H1 (cell line): ENCODE measurements around the gene CENPM. TPM values are rescaled to one million over a fixed set of nuclear protein-coding genes. Genes with fewer than 3 reads are reported as not detected.

Source experiments
- CTCF ChIA-PET: fragments of 300-600 bp; sonication (Branson Sonifier 250); formaldehyde crosslinking; loops from one replicate; lab custom pipeline; 2021; ENCODE audit not compliant: partially characterized antibody; lab: Charles Lee
- POLR2A ChIA-PET: fragments of 300-600 bp; sonication (Branson Sonifier 250); formaldehyde crosslinking; loops from one replicate; lab custom pipeline; 2021; ENCODE audit warnings: inconsistent platforms; ENCODE audit not compliant: partially characterized antibody; lab: Charles Lee
- DNase-seq, 2 experiments: peaks; one replicate each; pipeline versions ENCODE4 v3.0.0 to v3.0.0-alpha.2; 2010 to 2022; ENCODE audit warnings: low spot score in 2 of 2, low read depth in 1 of 2, mixed read lengths in 1 of 2
- FAIRE-seq: peaks from 2 replicates; lab custom pipeline; 2011; peaks lifted over from hg19 to GRCh38; lab: Jason Lieb, UNC
- H2AFZ ChIP-seq: 2 replicates; pipeline ENCODE4 v1.8.1; 2012; ENCODE audit warnings: low read length, inconsistent platforms
- H2AK5ac ChIP-seq: 2 replicates; pipeline ENCODE4 v1.6.1; 2013; ENCODE audit warnings: low read depth, low read length
- H2BK120ac ChIP-seq: replicated peaks from 2 replicates; pipeline ENCODE3; 2013; ENCODE audit warnings: low read depth, low read length, inconsistent platforms
- H2BK12ac ChIP-seq: 2 replicates; pipeline ENCODE4 v1.6.1; 2013; ENCODE audit warnings: low read depth, low read length
- H2BK15ac ChIP-seq: 2 replicates; pipeline ENCODE4 v1.6.1; 2013; ENCODE audit warnings: low read length
- H2BK20ac ChIP-seq: 2 replicates; pipeline ENCODE4 v1.6.1; 2013; ENCODE audit warnings: low read length
- H2BK5ac ChIP-seq: 2 replicates; pipeline ENCODE4 v1.6.1; 2013; ENCODE audit warnings: low read depth, low read length
- H3K14ac ChIP-seq: 2 replicates; pipeline ENCODE4 v1.6.1; 2013; ENCODE audit warnings: inconsistent platforms; ENCODE audit not compliant: insufficient read length
- H3K18ac ChIP-seq: 2 replicates; pipeline ENCODE4 v1.6.1; 2013; ENCODE audit warnings: low read length; ENCODE audit errors: extremely low read depth
- H3K23ac ChIP-seq: 2 replicates; pipeline ENCODE4 v1.6.1; 2013; ENCODE audit warnings: inconsistent platforms; ENCODE audit not compliant: insufficient read length
- H3K23me2 ChIP-seq: 2 replicates; pipeline ENCODE4 v1.6.1; 2013; ENCODE audit warnings: low read depth, low read length
- H3K27ac ChIP-seq: 2 replicates; pipeline ENCODE4 v1.6.1; 2011; ENCODE audit warnings: low read depth, low read length, inconsistent platforms
- H3K27me3 ChIP-seq, 4 experiments: replicated peaks in 1 of 4; 1 replicate in 1 of 4; 2 replicates in 3 of 4; pipeline versions ENCODE4 v1.6.1 to v1.8.1; 2011 to 2013; ENCODE audit warnings: low read length in 3 of 4, mild to moderate bottlenecking in 3 of 4, inconsistent platforms in 2 of 4, mixed read lengths in 2 of 4, moderate library complexity in 1 of 4; ENCODE audit not compliant: control insufficient read depth in 3 of 4, insufficient read depth in 3 of 4; ENCODE audit errors: extremely low read depth in 1 of 4
- H3K36me3 ChIP-seq, 4 experiments: 2 replicates each; pipeline versions ENCODE4 v1.6.1 to v1.8.1; 2011 to 2013; ENCODE audit warnings: mild to moderate bottlenecking in 4 of 4, low read length in 3 of 4, moderate library complexity in 2 of 4, control low read depth in 1 of 4, inconsistent platforms in 1 of 4; ENCODE audit not compliant: insufficient read depth in 4 of 4, control insufficient read depth in 2 of 4
- H3K4ac ChIP-seq: replicated peaks from 2 replicates; pipeline ENCODE3; 2013; ENCODE audit warnings: low read length, low read depth, mixed read lengths, inconsistent platforms; ENCODE audit not compliant: insufficient read length
- H3K4me1 ChIP-seq, 4 experiments: replicated peaks in 1 of 4; 1 replicate in 1 of 4; 2 replicates in 3 of 4; pipeline versions ENCODE4 v1.6.1 to v1.8.1; 2011 to 2013; ENCODE audit warnings: low read length in 3 of 4, inconsistent platforms in 2 of 4, mixed read lengths in 1 of 4; ENCODE audit not compliant: insufficient read depth in 4 of 4, control insufficient read depth in 3 of 4
- H3K4me2 ChIP-seq, 2 experiments: 2 replicates each; pipeline versions ENCODE4 v1.6.1 to v1.8.1; 2011 to 2013; ENCODE audit warnings: low read depth in 2 of 2, low read length in 2 of 2, control low read depth in 1 of 2, inconsistent platforms in 1 of 2, mild to moderate bottlenecking in 1 of 2; ENCODE audit not compliant: insufficient read depth in 1 of 2
- H3K4me3 ChIP-seq, 4 experiments: fragments of 200-600, 300-600 bp in 1 of 4; sonication (generic), shearing (Covaris generic), sonication (Bioruptor Twin) in 1 of 4; 2 replicates each; pipeline versions ENCODE4 v1.5.1 to v1.8.1; 2011 to 2016; ENCODE audit warnings: low read length in 4 of 4, low read depth in 3 of 4, control low read depth in 2 of 4, inconsistent platforms in 2 of 4, mild to moderate bottlenecking in 2 of 4, mixed read lengths in 1 of 4, moderate library complexity in 1 of 4; ENCODE audit not compliant: insufficient read depth in 2 of 4; ENCODE audit errors: extremely low read depth in 1 of 4
- H3K56ac ChIP-seq: replicated peaks from 2 replicates; pipeline ENCODE3; 2013; ENCODE audit warnings: low read depth, mild to moderate bottlenecking, mixed read lengths, low read length, inconsistent platforms; ENCODE audit not compliant: insufficient read length
- H3K79me1 ChIP-seq: 2 replicates; pipeline ENCODE4 v1.6.1; 2013; ENCODE audit warnings: low read depth, low read length, control low read depth
- H3K79me2 ChIP-seq, 2 experiments: 2 replicates each; pipeline versions ENCODE4 v1.6.1 to v1.8.1; 2012 to 2013; ENCODE audit warnings: low read length in 2 of 2, mild to moderate bottlenecking in 2 of 2, inconsistent platforms in 1 of 2; ENCODE audit not compliant: insufficient read depth in 2 of 2, control insufficient read depth in 1 of 2
- H3K9ac ChIP-seq, 4 experiments: replicated peaks in 1 of 4; 1 replicate in 1 of 4; 2 replicates in 3 of 4; pipeline versions ENCODE4 v1.6.1 to v1.8.1; 2011 to 2013; ENCODE audit warnings: low read depth in 3 of 4, low read length in 3 of 4, control low read depth in 2 of 4, mild to moderate bottlenecking in 2 of 4, moderate library complexity in 2 of 4, inconsistent platforms in 1 of 4; ENCODE audit errors: extremely low read depth in 1 of 4
- H3K9me3 ChIP-seq, 2 experiments: 2 replicates each; pipeline versions ENCODE4 v1.6.1 to v1.8.1; 2012 to 2013; ENCODE audit warnings: mild to moderate bottlenecking in 2 of 2, moderate library complexity in 2 of 2, control low read depth in 1 of 2, inconsistent platforms in 1 of 2, low read depth in 1 of 2, low read length in 1 of 2, mixed read lengths in 1 of 2; ENCODE audit not compliant: insufficient read depth in 2 of 2
- H4K20me1 ChIP-seq, 2 experiments: replicated peaks in 1 of 2; 2 replicates each; pipeline versions ENCODE3 to v1.8.1; 2011 to 2013; ENCODE audit warnings: inconsistent platforms in 2 of 2, low read length in 2 of 2, mild to moderate bottlenecking in 1 of 2; ENCODE audit not compliant: insufficient read depth in 2 of 2, control insufficient read depth in 1 of 2
- H4K5ac ChIP-seq: 2 replicates; pipeline ENCODE4 v1.6.1; 2013; ENCODE audit warnings: low read length, low read depth, mixed read lengths, inconsistent platforms; ENCODE audit not compliant: insufficient read length
- H4K8ac ChIP-seq: 2 replicates; pipeline ENCODE4 v1.8.0; 2013; ENCODE audit warnings: mild to moderate bottlenecking, moderate library complexity, low read length, inconsistent platforms; ENCODE audit not compliant: insufficient read depth; ENCODE audit errors: extremely low read depth
- H4K91ac ChIP-seq: replicated peaks from 2 replicates; pipeline ENCODE3; 2013; ENCODE audit warnings: low read length, mixed read lengths, inconsistent platforms; ENCODE audit not compliant: insufficient read length
- ATF2 ChIP-seq: IDR thresholded peaks from 2 replicates; pipeline ENCODE4 v1.6.1; 2012; ENCODE audit warnings: low read length, inconsistent platforms
- BCL11A ChIP-seq, 2 experiments: IDR thresholded peaks; one replicate each; pipeline ENCODE4 v1.6.1; 2011; ENCODE audit warnings: low read depth in 2 of 2, low read length in 2 of 2, mild to moderate bottlenecking in 2 of 2
- CHD1 ChIP-seq: IDR thresholded peaks from 2 replicates; pipeline ENCODE4 v1.6.1; 2012; ENCODE audit warnings: low read depth, low read length, improper control_type of control experiment
- JUN ChIP-seq: IDR thresholded peaks from 2 replicates; pipeline ENCODE4 v1.6.1; 2011; ENCODE audit warnings: low read depth, mild to moderate bottlenecking, improper control_type of control experiment, low read length
- JUND ChIP-seq: IDR thresholded peaks from 2 replicates; pipeline ENCODE4 v1.6.1; 2011; ENCODE audit warnings: mild to moderate bottlenecking, improper control_type of control experiment, low read length
- RXRA ChIP-seq: IDR thresholded peaks from 2 replicates; pipeline ENCODE4 v1.6.1; 2011; ENCODE audit warnings: low read depth, mild to moderate bottlenecking, low read length, moderate library complexity; ENCODE audit not compliant: insufficient read depth
- SIX5 ChIP-seq: IDR thresholded peaks from 2 replicates; pipeline ENCODE4 v1.6.1; 2011; ENCODE audit warnings: mild to moderate bottlenecking, low read depth, low read length
- TAF7 ChIP-seq: optimal IDR thresholded peaks from 2 replicates; pipeline ENCODE3; 2011; ENCODE audit warnings: low read depth, mild to moderate bottlenecking, inconsistent platforms, low read length, moderate library complexity, borderline replicate concordance
- WGBS, 2 experiments: shearing (Covaris generic) in 1 of 2; methylation state at CpG; one replicate each; pipeline versions ENCODE4 v1.1.6 to v1.1.7; 2013 to 2015; ENCODE audit warnings: low lambda C conversion rate in 2 of 2, mixed read lengths in 2 of 2, inconsistent platforms in 1 of 2, low coverage in 1 of 2, missing lambda C conversion rate in 1 of 2; ENCODE audit not compliant: insufficient replicate concordance in 2 of 2, insufficient coverage in 1 of 2, insufficient read length in 1 of 2; ENCODE audit errors: extremely low coverage in 1 of 2, missing lambda C conversion rate in 1 of 2; 5-methylcytosine and 5-hydroxymethylcytosine counted together
- polyA plus RNA-seq, 7 experiments: library from polyadenylated mRNA; depleted of rRNA in 3 of 7; stranded (reverse) in 5 of 7; unstranded in 2 of 7; fragments of >200 nt in 5 of 7; fragments of 200-250 nt in 2 of 7; gene quantifications; 1 replicate in 5 of 7; 2 replicates in 1 of 7; 4 replicates in 1 of 7; pipeline versions ENCODE4 v1.2.1 to v1.2.3, GENCODE V29; 2011 to 2013; ENCODE audit warnings: missing spikeins in 2 of 7, mixed read lengths in 2 of 7
- total RNA-seq: library from RNA; stranded (reverse); fragmentation: NEBNext Ultra II Directional; extraction: Animal tissue kit (Norgen Biotek cat#: 25700); gene quantifications from 2 replicates; pipeline ENCODE4 v1.2.1, GENCODE V29; 2021

The CENPM gene
- total and polyA plus RNA-seq, 2 of the 8 experiments (the other 6 are each of a cell fraction or from before 2014, with no cell fraction given) = 32.0 to 80.4 TPM

GRCh38 chr22:41964112-41964491 is 17.1 kb upstream of the CENPM start:
- DNase-seq (no peak), FAIRE-seq (no peak)
- Histone ChIP-seq H2BK12ac (no peak overlapping the region), H3K79me2 (no peaks in the 10 kb centered on the region), H3K14ac (no peak overlapping the region), H3K23ac (no peak overlapping the region), H3K18ac (no peak overlapping the region; the same call in 1 of the 2 replicates), H3K36me3 (no peaks in the 10 kb centered on the region), H2AK5ac (no peak overlapping the region), H3K56ac (no peak overlapping the region), H4K91ac (no peak overlapping the region), H4K20me1 (no peaks in the 10 kb centered on the region), H3K27me3 (no peaks in the 10 kb centered on the region; a peak in 1 of 7 replicates), H2AFZ (no peak overlapping the region), H3K4me1 (peaks cover 0 to 8% (median 2%) of the 10 kb centered on the region in 4 experiments; a peak in 4 of 7 replicates), H2BK15ac (no peak overlapping the region), H4K5ac (no peak overlapping the region), H2BK120ac (no peak overlapping the region), H4K8ac (no peak overlapping the region), H2BK5ac (no peak overlapping the region), H3K4me2 (peak overlapping the region in 1 of 2 experiments; percentile 9; a peak in 1 of 4 replicates), H2BK20ac (no peak overlapping the region), H3K4ac (no peak overlapping the region), H3K9me3 (no peaks in the 10 kb centered on the region), H3K23me2 (no peaks in the 10 kb centered on the region), H3K27ac (no peak overlapping the region), H3K4me3 (no peak overlapping the region), H3K79me1 (no peaks in the 10 kb centered on the region), H3K9ac (no peak overlapping the region)
- CTCF ChIA-PET = interaction anchor here (0.6 to 10.8 kb wide), 11 partner anchors 12 to 153 kb away, joined by 3 to 116 read pairs (median 3); partner anchors contain the start of genes NAGA and NDUFA6
- 70% methylated on average over 5 of the region's 5 CpGs; no CpG with 5 or more reads in 1 of the 2 experiments for WGBS, 2 experiments
- POLR2A ChIA-PET = interaction anchor here (1.0 to 1.7 kb wide), 3 partner anchors 17 to 116 kb away, joined by 3 read pairs; partner anchors contain the start of gene CENPM
- no peak for TF ChIP-seq CHD1
- TF ChIP-seq ATF2 = no peak
- TF ChIP-seq JUN = no peak
- TF ChIP-seq SIX5 = no peak
- no peak for TF ChIP-seq TAF7
- no peak for TF ChIP-seq BCL11A (IDR thresholded peaks at IDR 0.05; ENCODE audit: low read depth in 2 of 2, low read length in 2 of 2)
- TF ChIP-seq JUND = no peak
- no peak for TF ChIP-seq RXRA
